ENCODE results near the gene SCARB2. TPM values are rescaled to one million over a fixed set of nuclear protein-coding genes. Genes with fewer than 3 reads are reported as not detected.
"Not testable (repeated sequence)": the region's sequence is repeated elsewhere in the genome, so short reads cannot be mapped to it uniquely, and the experiment has no call there.

Gene SCARB2, protein sequence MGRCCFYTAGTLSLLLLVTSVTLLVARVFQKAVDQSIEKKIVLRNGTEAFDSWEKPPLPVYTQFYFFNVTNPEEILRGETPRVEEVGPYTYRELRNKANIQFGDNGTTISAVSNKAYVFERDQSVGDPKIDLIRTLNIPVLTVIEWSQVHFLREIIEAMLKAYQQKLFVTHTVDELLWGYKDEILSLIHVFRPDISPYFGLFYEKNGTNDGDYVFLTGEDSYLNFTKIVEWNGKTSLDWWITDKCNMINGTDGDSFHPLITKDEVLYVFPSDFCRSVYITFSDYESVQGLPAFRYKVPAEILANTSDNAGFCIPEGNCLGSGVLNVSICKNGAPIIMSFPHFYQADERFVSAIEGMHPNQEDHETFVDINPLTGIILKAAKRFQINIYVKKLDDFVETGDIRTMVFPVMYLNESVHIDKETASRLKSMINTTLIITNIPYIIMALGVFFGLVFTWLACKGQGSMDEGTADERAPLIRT
- polyA plus RNA-seq (ENCODE audit: insufficient read length) = 139 TPM

DNA sequence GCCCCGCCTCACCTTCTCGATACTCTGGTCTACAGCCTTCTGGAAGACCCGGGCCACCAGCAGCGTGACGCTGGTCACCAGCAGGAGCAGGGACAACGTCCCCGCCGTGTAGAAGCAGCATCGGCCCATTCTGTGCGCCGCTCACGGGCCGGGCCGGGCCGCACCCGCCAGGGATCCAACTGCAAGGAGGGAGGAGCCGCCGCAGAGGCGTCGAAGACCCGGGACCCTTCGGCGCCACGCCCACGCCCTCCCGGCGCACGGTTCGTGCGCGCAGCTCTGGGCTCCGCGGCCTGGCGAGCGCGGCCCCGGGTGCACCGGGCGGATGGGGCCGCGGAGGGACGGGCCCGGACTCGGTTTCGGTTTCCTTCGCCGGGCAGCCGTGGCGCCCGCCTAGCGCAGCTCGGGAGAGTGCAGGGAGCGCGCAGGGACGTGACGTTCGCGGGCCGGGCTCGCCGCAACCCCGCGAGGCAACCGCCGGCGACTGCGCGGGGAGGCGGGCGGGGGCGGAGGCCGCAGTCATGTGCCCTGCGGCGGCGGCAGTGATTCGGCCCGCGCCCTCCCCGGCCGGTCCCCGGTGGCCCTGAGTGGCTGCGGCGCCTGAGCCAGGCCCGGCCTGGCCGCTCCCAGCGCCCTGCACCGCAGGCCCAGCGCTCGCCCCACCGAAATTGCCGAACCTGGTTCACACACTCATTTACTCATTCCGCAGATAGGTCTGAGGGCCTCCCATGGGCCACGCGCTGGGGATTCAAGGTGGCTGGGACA, at the start of gene SCARB2:
SCARB2 (minus strand) TSS at position 410 of the 762 bp plus-strand sequence; CDS start at position 129, 281 bp downstream.
- no peak for DNase-seq (ENCODE audit: low read depth)

DNA sequence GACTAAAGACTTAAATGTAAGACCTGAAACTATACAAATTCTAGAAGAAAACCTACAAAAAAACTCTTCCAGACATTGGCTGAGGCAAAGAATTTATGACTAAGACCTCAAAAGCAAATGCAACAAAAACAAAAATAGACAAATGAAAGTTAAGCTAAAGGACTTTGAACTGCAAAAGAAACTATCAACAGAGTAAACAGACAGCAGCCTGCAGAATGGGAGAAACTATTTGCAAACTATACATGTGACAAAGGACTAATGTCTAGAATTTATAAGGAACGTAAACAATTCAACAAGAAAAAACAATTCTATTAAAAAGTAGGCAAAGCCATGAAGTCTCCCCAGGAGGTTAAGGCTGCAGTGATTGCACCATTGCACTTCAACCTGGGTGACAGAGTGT, 46.9 kb upstream of the SCARB2 start:
- DNase-seq (ENCODE audit: low read depth) = no peak

DNA sequence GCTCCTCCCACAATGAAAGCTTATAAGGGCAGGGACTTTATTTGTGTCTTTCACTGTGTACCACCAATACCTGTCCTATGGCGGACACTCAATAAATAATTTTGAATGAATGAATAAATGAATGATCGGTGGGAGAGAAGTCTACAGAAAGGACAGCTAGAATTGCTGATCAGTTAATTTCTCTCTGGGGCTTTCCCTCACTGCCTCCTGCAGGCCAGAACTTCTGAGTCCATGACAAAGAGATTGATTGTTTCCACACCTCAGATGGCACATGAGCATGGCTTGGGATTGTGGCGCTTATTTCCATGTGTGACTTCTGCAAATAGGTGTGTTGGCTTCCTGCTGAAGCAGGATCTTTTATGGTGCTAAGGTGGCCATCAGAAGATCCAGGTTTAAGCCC, 44.2 kb upstream of the SCARB2 start:
- no peak for DNase-seq (ENCODE audit: low read depth)

DNA sequence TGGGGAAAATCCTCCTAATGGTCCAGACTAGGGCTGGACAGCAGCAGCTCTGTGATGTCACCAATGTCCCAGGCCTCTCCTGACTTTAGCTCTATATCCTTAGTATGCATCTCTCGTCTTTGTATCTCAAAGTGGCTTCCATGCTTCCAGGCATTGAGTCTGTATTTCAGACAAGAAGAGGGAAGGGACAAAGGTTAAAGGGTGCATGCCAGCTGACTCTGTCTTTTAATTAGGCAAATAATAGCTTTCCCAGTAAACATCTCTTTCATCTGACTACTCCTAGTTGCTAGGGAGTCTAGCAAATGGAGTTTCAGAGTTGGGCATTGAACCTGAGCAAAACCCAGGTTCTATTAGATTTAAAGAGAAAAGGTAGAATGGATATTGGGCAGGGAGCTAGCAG, 43.3 kb upstream of the SCARB2 start:
- DNase-seq (ENCODE audit: low read depth) = no peak

DNA sequence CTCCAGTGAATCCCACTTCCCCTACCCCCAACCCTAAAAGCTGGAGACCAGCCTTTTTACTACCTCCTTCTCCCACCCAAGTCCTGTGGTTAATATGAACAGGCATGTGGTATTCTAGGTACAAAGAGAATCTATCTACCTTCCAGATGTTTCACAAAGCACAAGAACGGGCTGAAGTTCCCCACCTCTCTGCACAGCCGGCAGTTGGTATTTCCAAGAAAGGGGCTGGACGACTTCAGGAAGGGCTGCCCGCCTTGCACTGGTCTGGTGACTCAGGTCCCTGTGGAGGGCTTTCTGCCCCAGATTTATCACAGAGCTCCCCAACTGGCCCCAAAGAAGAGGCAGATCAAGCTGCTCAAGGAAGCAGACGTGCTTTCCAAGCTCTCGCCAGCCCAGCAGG, 42.4 kb upstream of the SCARB2 start:
- no peak for DNase-seq (ENCODE audit: low read depth)

DNA sequence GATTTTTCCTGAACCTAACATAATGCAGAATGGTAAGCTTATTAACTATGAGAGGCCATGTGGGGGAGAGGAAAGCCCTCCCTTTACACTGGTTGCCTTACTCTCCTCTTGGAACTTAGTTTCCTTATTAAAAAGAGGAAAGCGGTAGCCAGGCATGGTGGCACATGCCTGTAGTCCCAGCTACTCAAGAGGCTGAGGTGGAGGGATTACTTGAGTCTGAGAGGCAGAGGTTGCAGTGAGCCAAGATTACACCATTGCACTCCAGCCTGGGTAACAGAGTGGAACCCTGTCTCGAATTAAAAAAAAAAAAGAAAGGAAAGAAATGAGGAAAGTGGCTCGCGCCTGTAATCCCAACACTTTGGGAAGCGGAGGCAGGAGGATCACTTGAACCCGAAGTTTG, 39.9 kb upstream of the SCARB2 start:
- DNase-seq (ENCODE audit: low read depth) = no peak

DNA sequence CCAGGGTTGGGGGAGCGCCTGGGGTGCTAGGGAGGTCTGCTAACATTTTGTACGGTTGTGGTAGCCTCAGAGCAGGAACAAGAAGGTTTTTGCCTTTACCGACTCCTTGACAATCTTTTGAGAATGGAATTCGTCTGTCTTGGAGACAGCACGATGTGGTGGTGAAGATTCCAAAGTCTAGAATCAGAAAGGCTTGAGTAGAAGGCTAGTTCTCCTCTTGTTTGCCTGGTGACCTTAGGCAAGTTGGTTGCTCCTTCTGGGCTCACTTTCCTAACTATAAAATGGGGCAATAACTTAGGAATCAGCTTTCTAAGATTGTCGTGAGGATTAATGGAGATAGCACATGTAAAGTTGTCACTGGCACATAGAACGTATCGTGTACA, 38.6 kb upstream of the SCARB2 start:
- no peak for DNase-seq (ENCODE audit: low read depth)

DNA sequence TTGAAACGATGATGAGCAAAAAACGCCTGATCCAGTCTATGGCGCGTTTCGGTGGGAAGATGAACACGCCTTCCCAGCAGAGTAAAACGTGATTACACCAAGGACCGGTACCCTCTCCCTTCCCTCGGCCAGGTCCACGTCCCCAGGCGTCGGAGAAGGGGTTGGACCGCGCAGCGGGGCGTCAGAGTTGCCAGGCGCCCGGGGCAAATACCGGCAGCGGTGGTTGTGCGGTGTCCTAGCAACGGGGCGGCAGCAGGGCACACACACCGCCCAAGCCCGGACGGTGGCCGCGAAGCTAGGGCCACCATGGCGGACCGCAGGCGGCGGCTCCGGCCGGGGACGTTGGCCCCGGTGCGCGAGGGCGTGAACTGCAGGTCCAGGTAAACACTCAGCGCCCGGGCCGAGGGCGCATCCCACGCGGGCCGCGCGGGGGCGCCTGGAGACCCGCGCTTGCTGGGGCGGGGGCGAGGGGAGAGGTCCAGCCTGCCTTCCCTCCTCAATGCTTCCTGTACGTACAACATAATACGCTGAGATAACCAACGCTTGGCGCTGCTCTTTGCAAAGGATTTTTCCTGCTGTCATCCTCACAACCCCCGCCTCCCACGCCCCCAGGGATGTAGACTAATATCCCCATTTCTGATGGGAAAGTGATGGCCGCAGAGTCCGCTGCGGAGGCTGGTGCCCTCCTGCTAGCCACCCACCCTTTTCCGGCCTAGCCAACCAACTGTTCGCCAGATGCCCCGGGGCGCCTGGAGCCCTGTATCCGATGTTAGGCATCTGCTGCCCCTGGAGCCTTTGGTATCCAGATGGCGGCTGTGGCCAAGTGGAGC, 38.0 kb upstream of the SCARB2 start, which contains the start of gene FAM47E:
FAM47E (plus strand) TSS at position 281 of the 830 bp plus-strand sequence; CDS start at position 307, 26 bp downstream.
- no peak for DNase-seq (ENCODE audit: low read depth)

DNA sequence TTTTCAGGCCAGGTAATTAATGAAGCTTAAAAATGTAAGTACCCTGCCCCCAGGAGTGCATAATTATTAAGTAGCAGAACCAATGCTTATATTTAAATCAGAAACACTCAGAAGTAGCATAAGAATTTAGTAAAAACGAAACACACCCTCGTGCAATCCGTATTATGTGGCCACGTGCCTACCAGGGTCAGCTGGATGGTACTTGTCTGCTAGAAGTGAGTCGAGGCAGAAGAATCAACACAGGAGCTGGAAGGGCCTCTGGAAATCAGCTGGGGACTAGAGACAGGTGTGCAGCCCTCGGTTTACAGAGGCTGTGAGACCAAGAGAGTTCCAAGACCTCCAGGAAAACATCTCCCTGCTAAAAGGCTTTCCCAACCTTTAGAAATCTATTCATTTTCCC, 37.3 kb upstream of the SCARB2 start:
- no peak for DNase-seq (ENCODE audit: low read depth)

DNA sequence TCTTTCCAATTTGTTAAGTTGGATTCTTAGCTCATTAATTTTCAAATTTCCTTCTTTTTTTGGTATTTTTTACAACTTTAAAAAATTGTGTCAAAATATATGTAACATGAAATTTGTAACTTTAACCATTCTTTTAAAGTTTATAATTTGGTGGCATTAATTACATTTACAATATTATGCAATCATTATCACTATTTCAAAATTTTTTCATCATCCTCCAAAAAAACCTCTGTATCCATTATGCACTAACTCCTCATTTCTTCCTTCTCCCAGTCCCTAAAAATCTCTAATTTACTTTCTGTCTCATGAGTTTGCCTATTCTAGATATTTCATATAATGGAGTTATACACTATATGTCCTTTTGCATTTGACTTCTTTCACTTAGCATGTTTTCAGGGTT, 33.2 kb upstream of the SCARB2 start:
- no peak for DNase-seq (ENCODE audit: low read depth)

DNA sequence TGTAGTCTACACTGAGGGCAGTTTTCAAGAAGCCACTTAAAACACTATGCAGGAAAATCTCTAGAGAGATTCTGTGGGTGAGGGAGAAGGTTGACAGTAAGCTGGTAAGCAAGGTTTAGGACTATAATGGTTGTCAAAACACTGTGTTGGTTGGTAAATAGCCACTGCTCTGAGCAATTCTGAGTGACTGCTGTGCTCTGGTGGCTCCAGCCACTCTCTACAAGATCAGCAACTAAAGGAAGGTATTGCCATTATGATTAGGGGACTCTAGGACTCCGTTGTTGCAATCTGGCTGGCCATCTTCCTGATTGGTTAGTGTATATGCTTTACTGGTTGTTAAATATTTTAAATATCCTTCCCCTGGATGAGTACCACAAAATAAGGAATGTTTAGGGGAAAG, 32.4 kb upstream of the SCARB2 start:
- DNase-seq (ENCODE audit: low read depth) = no peak

DNA sequence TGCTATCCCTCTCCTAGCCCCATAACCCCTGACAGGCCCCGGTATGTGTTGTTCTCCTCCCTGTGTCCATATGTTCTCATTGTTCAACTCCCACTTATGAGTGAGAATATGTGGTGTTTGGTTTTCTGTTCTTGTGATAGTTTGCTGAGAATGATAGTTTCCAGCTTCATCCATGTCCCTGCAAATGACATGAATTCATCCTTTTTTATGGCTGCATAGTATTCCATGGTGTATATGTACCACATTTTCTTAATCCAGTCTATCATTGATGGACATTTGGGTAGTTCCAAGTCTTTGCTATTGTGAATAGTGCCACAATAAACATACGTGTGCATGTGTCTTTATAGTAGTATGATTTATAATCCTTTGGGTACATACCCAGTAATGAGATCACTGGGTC, 30.3 kb upstream of the SCARB2 start:
- DNase-seq (ENCODE audit: low read depth) = not testable (repeated sequence)

DNA sequence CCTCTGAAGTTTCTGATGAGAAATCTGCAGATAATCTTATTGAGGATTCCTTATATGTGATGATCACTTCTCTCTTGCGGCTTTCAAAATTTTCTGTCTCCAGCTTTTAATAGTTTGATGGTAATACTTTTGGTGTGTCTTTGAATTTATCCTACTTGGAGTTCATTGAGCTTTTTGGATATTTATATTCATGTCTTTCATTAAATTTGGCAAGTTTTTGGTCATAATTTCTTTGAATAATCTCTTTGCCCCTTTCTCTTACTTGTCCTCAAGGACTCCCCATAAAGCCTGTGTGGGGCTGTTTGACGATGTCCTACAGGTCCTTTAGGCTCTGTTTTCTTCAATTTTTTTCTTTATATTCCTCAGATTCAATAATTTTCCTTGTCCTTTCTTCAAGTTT, 26.6 kb upstream of the SCARB2 start:
- no peak for DNase-seq (ENCODE audit: low read depth)

DNA sequence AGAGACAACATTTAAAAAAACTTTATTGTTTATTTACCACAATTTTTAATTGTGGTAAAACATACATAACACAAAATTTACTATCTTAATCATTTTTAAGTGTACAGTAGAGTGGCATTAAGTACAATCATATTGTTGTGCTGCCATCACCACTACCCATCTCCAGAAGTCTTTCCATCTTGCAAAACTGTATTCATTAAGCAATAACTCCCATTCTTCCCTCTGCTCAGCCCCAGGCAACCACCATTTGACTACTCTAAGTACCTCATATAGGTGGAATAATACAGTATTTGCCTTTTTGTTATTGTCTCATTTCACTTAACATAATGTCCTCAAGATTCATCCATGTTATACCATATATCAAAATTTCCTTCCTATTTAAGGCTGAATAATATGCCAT, 25.1 kb upstream of the SCARB2 start:
- DNase-seq (ENCODE audit: low read depth) = no peak

DNA sequence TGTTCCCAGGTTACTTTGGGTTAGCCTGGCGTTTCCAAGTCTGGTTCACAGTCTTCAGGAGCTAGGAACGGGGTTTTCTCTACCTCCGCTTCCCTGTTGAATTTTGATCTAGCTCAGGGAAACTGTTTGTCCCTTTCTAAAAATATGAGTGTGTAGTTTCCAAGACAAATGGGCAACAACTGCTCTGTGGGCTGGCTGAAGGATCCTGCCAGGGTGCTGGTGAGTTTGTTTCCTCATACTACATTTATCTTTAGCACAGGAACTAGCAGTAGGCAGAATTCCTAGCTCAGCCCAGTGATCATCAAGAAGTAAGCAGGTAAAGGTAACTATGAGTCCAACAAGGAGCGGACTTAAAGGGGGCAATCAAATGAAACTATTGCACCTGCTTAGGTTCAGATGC, 24.6 kb upstream of the SCARB2 start:
- DNase-seq (ENCODE audit: low read depth) = no peak

DNA sequence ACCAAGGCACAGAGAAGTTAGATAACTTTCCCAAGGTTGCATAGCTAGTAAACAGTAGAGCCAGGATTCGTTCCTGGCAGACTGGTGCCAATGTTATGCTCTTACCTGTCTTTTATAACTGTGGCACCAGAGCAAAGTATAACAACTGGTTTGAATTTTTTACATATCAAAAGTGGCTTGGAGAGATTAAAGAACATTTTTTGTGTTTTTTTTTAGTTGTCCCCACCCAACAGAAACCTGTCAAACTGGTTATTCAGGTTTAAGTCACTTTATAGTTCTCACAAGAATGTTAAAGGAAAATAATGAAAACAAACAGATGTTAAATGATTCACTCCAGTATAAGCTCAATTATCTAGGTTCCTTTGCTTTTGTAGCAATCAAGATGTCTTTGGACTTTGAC, 22.3 kb upstream of the SCARB2 start:
- no peak for DNase-seq (ENCODE audit: low read depth)

DNA sequence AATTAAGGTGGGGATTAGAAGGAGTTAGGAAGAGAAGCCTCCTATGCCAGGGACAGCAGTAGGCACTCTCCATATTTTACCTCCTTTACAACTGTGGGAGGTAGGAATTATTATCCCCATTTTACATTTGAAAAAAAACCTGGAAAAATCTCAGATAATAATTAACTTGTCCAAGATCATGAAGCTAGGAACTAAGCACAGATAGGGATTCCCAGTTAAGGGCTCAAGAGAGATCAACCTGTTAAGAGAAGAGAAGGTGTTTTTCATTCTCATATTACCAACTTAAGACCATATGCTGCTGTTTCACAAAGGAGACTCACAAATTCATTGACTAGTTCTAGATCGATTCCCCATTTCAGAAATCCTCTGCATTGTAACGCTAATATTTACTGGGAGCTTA, 21.8 kb upstream of the SCARB2 start:
- no peak for DNase-seq (ENCODE audit: low read depth)

DNA sequence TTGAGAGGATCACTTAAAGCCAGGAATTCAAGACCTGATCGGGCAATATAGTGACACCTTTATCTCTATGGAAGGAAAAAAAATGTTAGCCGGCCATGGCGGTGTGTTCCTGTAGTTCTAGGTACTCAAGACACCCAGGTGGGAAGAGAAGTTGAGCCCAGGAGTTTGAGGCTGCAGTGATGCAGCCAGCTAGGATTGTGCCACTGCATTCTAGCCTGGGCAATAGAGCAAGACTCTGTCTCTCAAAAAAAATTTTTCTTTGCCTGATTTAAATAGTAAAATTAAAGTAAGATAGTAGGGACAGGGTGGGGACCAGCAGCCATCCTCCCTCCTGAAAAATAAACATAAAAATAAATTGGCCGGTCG, 21.0 kb upstream of the SCARB2 start:
- DNase-seq (ENCODE audit: low read depth) = no peak

DNA sequence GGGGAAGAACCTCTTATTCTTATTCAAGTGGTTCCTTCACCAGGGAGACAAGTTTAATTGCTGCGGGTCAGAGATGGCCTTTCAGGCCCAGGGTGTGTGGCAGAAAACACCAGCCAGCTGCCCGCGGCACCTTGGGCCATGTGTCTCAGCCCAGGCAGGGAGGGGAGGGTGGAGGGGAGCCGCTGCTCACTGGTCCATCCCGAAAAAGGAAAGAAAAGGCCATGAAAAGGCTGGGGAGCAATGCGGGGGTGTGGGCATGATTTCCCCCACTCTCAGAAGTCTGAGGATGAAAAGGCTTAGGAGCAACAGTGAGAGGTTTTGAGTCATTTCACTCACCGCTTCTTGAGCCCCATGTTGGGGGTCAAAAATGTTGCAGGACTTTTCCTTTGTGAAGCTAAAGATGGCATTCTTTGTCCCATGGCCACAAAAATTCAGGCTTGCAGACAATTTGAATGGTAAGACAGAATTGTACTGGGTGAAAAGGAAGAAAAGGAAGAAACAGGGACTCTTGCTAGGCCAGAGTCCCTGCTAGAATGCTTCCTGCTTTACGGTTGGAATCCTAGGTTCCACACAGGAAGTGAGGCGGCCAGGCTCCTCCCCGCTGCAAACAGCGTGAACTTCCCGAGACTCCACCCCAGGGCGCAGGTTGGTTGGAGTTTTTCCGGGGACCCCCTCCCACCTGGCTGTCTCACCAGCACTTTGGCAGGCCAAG, 20.5 kb upstream of the SCARB2 start:
- no peak for DNase-seq (ENCODE audit: low read depth)

DNA sequence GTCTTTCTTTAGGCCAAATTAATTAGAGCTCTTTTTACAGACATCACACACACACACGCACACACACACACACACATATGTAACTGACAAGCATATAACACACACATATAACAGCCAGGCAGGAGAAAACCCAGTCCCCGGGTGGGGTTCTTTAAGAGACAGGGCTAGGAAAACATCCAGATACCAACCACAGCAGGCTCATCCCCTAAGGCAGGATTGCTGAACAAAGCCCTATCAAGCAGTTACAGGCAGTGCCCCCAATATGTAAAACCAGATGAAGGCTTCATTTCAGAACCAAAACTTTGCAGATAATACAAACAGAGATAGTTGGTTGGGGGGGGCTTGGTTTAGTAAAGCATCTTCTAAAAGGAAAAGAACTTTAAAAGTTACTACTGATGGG, 19.9 kb upstream of the SCARB2 start:
- no peak for DNase-seq (ENCODE audit: low read depth)

DNA sequence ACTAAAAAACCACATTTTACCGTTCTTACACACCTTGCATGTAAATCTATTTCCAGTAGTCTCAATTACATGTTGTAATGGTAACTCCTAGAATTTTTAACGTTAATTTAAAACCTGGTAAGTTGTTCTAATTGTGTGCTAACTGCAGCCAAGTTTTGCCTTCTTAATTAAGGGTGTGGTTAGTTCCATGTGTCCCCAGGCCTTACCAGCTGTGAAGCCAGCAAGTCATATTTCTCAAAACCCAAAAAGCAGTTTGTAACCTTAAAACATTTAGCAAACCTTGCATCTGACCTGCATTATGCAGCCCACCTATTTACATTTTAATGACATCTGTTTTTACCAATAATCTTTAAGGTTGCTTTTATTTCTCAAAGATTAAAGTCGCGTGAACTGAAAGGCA, 19.5 kb upstream of the SCARB2 start:
- DNase-seq (ENCODE audit: low read depth) = no peak

DNA sequence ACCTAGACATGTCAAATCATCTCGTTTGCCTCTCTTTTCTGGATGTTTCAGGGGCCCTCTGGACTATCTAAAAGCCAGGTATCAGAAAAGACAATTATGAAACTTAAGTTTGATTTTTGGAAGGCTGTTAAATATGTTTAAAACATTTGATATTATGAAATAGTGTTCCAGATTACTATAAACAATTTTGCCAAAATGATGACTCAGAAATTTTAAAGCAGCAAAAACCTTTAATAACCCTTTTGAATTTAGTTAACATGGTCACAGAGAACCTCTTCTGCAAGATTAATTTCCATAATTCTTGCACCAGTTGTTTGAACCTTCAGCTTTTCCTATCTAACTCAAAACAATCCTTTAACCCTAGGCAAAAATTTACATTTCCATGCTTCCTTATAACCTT, 19.1 kb upstream of the SCARB2 start:
- DNase-seq (ENCODE audit: low read depth) = no peak

Measured in forelimb muscle (tissue), 1 donor.